DOHH2 (cell line): ENCODE data around the gene SF1.

Experiments
- H3F3A ChIP-seq: fragments of 200-600 bp; sonication (generic), shearing (Covaris generic); 2 replicates; pipeline ENCODE4 v1.6.0; 2016; ENCODE audit warnings: antibody characterized with exemption, mild to moderate bottlenecking; ENCODE audit not compliant: control insufficient read depth, insufficient read depth
- H3K27ac ChIP-seq: fragments of 200-600 bp; sonication (generic); 2 replicates; pipeline ENCODE4 v1.5.1; 2014; ENCODE audit warnings: low read depth, mild to moderate bottlenecking, low read length, moderate library complexity
- H3K27me3 ChIP-seq: fragments of 200-600 bp; sonication (generic); 2 replicates; pipeline ENCODE4 v1.6.1; 2014; ENCODE audit warnings: mild to moderate bottlenecking, low read length, mixed read lengths; ENCODE audit not compliant: control insufficient read depth
- H3K36me3 ChIP-seq: fragments of 200-600 bp; sonication (generic); 2 replicates; pipeline ENCODE4 v1.6.1; 2014; ENCODE audit warnings: mild to moderate bottlenecking, low read length, moderate library complexity, mixed read lengths; ENCODE audit not compliant: control insufficient read depth
- H3K4me1 ChIP-seq: fragments of 200-600 bp; sonication (generic); 2 replicates; pipeline ENCODE4 v1.6.1; 2014; ENCODE audit warnings: mild to moderate bottlenecking, low read length, mixed read lengths; ENCODE audit not compliant: control insufficient read depth
- H3K4me2 ChIP-seq: fragments of 200-600 bp; sonication (generic); 2 replicates; pipeline ENCODE4 v1.6.0; 2014; ENCODE audit warnings: mild to moderate bottlenecking, low read length, moderate library complexity
- H3K4me3 ChIP-seq: fragments of 200-600 bp; sonication (generic); 2 replicates; pipeline ENCODE4 v1.5.1; 2014; ENCODE audit warnings: mild to moderate bottlenecking, low read length, mixed read lengths
- H3K79me2 ChIP-seq: fragments of 200-600 bp; sonication (generic); 2 replicates; pipeline ENCODE4 v1.6.1; 2014; ENCODE audit warnings: mild to moderate bottlenecking, low read length, mixed read lengths; ENCODE audit not compliant: control insufficient read depth
- H3K9me2 ChIP-seq: fragments of 200-600 bp; sonication (generic); replicated peaks from 2 replicates; pipeline ENCODE4 v1.6.1; 2014; ENCODE audit warnings: mild to moderate bottlenecking, low read length, mixed read lengths; ENCODE audit not compliant: control insufficient read depth
- H3K9me3 ChIP-seq: fragments of 200-600 bp; sonication (generic); 2 replicates; pipeline ENCODE4 v1.6.1; 2014; ENCODE audit warnings: antibody characterized with exemption, low read length, mixed read lengths; ENCODE audit not compliant: control insufficient read depth, insufficient read depth
- H4K20me1 ChIP-seq: fragments of 200-600 bp; sonication (generic); 2 replicates; pipeline ENCODE4 v1.6.0; 2014; ENCODE audit warnings: low read depth, mild to moderate bottlenecking, antibody characterized with exemption, low read length, moderate library complexity; ENCODE audit not compliant: control insufficient read depth, insufficient read depth
- EZH2phosphoT487 ChIP-seq: fragments of 200-600 bp; sonication (generic); IDR thresholded peaks from 2 replicates; pipeline ENCODE4 v1.6.1; 2017; ENCODE audit warnings: borderline replicate concordance, mild to moderate bottlenecking, antibody characterized with exemption, low read length, moderate library complexity, mixed read lengths
- TF ChIP-seq, protein P1 (sequence below): fragments of 200-600 bp; sonication (generic); IDR thresholded peaks from one replicate; pipeline ENCODE4 v1.5.1; 2014; ENCODE audit warnings: antibody characterized with exemption, mild to moderate bottlenecking, low read depth, low read length; ENCODE audit not compliant: poor library complexity, severe bottlenecking

The SF1 gene

DNA sequence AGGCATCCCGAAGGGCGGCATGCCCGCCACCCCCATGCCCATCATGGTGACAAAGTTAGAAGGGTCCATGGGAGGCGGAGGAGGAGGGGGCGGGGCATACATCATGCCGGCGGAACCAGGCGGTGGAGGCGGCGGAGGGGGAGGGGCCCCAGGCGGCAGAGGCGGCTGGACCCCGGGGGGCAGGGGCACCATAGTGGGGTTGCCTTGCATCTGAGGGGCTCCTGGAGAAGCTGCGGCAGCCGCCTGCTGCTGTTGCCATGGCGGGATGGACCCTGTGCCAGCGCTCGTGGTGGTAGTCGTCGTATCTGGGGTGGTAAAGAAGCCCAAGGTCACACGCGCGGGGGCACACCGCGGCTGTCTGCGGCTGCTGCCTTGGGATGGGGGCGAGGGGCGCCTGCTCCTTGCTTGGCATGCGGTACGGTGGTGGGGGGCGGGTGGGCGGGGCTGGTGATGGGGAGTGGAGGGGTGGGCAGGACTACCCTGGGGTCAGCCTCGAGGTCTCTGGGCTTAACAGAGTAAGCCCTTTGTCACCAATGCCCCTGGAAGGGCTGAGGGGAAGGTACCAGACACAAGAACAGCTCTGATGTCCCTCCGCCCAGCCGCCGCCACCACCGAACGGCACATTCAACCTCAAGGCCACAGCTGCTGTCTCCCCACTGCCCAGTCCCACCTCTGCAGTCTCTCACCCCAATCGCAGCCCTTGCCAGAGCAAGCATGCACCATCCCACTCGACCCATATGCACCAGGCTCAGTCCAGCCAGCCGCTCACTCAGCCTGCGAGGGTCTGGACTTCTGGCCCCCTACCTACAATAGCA lies 12.3 kb downstream of the SF1 start:
- TF ChIP-seq, protein P1, sequence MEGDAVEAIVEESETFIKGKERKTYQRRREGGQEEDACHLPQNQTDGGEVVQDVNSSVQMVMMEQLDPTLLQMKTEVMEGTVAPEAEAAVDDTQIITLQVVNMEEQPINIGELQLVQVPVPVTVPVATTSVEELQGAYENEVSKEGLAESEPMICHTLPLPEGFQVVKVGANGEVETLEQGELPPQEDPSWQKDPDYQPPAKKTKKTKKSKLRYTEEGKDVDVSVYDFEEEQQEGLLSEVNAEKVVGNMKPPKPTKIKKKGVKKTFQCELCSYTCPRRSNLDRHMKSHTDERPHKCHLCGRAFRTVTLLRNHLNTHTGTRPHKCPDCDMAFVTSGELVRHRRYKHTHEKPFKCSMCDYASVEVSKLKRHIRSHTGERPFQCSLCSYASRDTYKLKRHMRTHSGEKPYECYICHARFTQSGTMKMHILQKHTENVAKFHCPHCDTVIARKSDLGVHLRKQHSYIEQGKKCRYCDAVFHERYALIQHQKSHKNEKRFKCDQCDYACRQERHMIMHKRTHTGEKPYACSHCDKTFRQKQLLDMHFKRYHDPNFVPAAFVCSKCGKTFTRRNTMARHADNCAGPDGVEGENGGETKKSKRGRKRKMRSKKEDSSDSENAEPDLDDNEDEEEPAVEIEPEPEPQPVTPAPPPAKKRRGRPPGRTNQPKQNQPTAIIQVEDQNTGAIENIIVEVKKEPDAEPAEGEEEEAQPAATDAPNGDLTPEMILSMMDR, result no peak
- no peak for TF ChIP-seq EZH2phosphoT487
- no peak overlapping the region for H3K4me3 ChIP-seq
- H3K4me2 ChIP-seq, result no peak overlapping the region
- H4K20me1 ChIP-seq, result peaks cover 52% of the 10 kb centered on the region
- H3K79me2 ChIP-seq, result peaks cover 47% of the 10 kb centered on the region
- peaks cover 75% of the 10 kb centered on the region for H3F3A ChIP-seq
- peaks cover 93% of the 10 kb centered on the region for H3K36me3 ChIP-seq
- peaks cover 75% of the 10 kb centered on the region for H3K4me1 ChIP-seq
- H3K9me3 ChIP-seq, result no peaks in the 10 kb centered on the region
- H3K27ac ChIP-seq, result no peak overlapping the region
- H3K27me3 ChIP-seq, result no peaks in the 10 kb centered on the region
- no peaks in the 10 kb centered on the region for H3K9me2 ChIP-seq

DNA sequence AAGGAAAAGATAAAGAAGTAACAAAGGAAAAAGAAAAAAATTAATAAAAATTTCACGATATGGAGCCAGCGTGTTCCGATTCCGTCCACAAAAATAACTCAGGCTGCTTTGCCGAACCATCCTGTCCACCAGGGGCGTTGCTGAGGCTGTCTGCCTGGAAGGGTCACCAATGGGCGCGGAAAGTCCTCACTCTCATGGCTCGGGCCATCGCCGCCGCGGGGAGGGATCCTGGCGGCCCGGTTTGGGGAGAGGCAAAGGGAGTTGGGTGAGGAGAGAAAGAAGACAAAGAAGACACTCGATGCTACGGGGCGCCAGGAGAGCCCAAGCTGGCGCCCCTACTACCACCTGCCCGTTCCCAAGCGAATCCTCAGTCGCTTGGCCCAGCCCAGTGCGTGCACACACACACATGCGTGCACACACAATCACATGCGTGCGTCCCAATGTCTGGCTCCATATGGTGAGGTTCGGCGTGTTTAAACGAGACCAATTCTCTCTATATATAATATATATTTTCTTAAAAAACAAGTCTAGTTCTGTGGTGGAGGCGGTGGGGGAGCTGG lies 13.0 kb downstream of the SF1 start:
- H3F3A ChIP-seq, result peaks cover 75% of the 10 kb centered on the region
- H3K4me1 ChIP-seq, result peaks cover 76% of the 10 kb centered on the region
- H3K27me3 ChIP-seq, result no peaks in the 10 kb centered on the region
- H3K9me3 ChIP-seq, result no peaks in the 10 kb centered on the region
- H3K36me3 ChIP-seq, result peaks cover 86% of the 10 kb centered on the region
- no peaks in the 10 kb centered on the region for H3K9me2 ChIP-seq
- H3K27ac ChIP-seq, result no peak overlapping the region
- H4K20me1 ChIP-seq, result peaks cover 46% of the 10 kb centered on the region
- peaks cover 40% of the 10 kb centered on the region for H3K79me2 ChIP-seq
- TF ChIP-seq EZH2phosphoT487, result no peak
- TF ChIP-seq, protein P1, result no peak
- H3K4me3 ChIP-seq, result no peak overlapping the region
- H3K4me2 ChIP-seq, result no peak overlapping the region

DNA sequence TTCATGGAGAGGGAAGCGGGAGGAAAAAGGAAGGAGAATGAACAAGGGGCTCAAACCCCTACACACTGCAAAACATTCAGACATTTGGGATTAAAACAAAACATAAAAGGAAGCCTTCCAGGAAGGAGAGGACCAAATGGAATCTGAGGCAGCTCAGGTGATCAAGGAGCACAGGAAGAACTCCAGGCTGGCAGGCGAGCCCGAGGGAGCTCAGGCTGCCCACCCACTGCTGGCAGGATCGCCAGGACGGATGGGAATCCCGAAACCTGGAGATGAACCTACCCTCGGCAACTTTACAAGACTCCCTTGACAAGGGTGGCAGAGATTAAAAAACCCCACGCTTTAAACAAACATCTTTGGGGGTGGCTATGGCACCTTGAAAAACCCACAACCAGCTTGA lies 13.6 kb downstream of the SF1 start:
- 0 out of 2 replicates have a peak overlapping the region, but pooled peaks have one; percentile 0 for H3K4me2 ChIP-seq
- H4K20me1 ChIP-seq, result peaks cover 42% of the 10 kb centered on the region
- TF ChIP-seq EZH2phosphoT487, result no peak
- TF ChIP-seq, protein P1, result no peak
- no peaks in the 10 kb centered on the region for H3K9me2 ChIP-seq
- no peaks in the 10 kb centered on the region for H3K27me3 ChIP-seq
- H3F3A ChIP-seq, result peaks cover 72% of the 10 kb centered on the region
- no peak overlapping the region for H3K4me3 ChIP-seq
- peaks cover 83% of the 10 kb centered on the region for H3K4me1 ChIP-seq
- peaks cover 34% of the 10 kb centered on the region for H3K79me2 ChIP-seq
- H3K27ac ChIP-seq, result peak overlapping the region; percentile 45; the same call in 1 of the 2 replicates
- peaks cover 80% of the 10 kb centered on the region for H3K36me3 ChIP-seq
- no peaks in the 10 kb centered on the region for H3K9me3 ChIP-seq
